AG04449 (cell line): Measurements from ENCODE around the gene FHDC1.

Experiments used
- CTCF ChIA-PET: fragments of 350-600 bp; formaldehyde crosslinking; extraction: SDS; loops from one replicate; lab custom pipeline; 2021; ENCODE audit warnings: antibody characterized with exemption; lab: Yijun Ruan, JAX
- POLR2A ChIA-PET: fragments of 400-600, 350-600 bp; formaldehyde crosslinking; extraction: SDS; loops from one replicate; lab custom pipeline; 2020; ENCODE audit warnings: antibody characterized with exemption, inconsistent platforms; lab: Yijun Ruan, JAX
- DNase-seq: peaks from one replicate; pipeline ENCODE4 v3.0.0-alpha.2; 2010; ENCODE audit warnings: low read depth, low spot score
- H3K4me3 ChIP-seq: 2 replicates; pipeline ENCODE4 v1.5.1; 2011; ENCODE audit warnings: low read depth, mild to moderate bottlenecking, control low read depth, low read length
- TF ChIP-seq, protein P1 (sequence below): IDR thresholded peaks from one replicate; pipeline ENCODE4 v1.5.1; 2011; ENCODE audit warnings: mild to moderate bottlenecking, moderate library complexity, low read length, control low read depth, inconsistent platforms; ENCODE audit not compliant: insufficient read depth; ENCODE audit errors: missing control alignments

Gene FHDC1

DNA sequence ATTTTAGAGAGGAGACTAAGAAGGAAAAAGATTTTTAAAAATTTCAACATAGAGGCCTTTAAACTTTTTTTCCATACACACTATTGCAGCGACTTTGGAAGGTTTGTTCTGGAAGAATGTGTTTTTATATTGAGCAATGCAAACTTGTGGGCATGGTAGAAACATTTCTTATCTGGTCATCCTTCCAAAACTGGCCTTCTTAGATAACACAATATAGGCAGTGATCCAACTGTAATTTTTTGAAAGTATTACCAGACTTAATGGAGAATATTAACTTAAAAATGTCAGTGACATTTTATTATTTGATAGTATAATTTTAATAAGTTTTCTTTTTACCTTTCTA, 25.6 kb downstream of the FHDC1 start:
- DNase-seq: no peak
- no peak overlapping the region for H3K4me3 ChIP-seq
- CTCF ChIA-PET: interaction anchor here (1.0 to 1.8 kb wide), 2 partner anchors 11 to 12 kb away, joined by 3 to 4 read pairs; no protein-coding TSS in a partner anchor
- POLR2A ChIA-PET: no interaction called here
- TF ChIP-seq, protein P1, sequence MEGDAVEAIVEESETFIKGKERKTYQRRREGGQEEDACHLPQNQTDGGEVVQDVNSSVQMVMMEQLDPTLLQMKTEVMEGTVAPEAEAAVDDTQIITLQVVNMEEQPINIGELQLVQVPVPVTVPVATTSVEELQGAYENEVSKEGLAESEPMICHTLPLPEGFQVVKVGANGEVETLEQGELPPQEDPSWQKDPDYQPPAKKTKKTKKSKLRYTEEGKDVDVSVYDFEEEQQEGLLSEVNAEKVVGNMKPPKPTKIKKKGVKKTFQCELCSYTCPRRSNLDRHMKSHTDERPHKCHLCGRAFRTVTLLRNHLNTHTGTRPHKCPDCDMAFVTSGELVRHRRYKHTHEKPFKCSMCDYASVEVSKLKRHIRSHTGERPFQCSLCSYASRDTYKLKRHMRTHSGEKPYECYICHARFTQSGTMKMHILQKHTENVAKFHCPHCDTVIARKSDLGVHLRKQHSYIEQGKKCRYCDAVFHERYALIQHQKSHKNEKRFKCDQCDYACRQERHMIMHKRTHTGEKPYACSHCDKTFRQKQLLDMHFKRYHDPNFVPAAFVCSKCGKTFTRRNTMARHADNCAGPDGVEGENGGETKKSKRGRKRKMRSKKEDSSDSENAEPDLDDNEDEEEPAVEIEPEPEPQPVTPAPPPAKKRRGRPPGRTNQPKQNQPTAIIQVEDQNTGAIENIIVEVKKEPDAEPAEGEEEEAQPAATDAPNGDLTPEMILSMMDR: no peak

DNA sequence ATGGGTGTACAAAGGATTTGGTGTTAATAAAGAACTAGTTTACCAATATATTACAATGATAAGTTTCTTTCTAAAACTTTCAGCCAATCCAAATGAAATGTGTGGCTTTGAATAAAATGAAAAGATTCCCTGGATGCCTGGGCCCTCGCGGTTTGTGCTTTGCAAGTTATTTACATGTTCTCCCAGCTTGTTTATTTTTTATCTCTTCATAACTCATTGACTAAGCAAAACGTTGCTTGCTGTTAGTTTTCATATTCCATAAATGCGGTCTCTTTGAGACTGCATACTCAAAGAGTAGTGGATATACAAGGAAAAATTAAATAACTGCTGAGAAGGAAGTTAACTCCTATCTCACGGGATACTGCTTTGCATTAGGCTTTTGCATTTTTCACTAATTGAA, 26.0 kb downstream of the FHDC1 start:
- ChIA-PET POLR2A (no interaction called here), CTCF (interaction anchor here (1.0 to 2.6 kb wide), 2 partner anchors 11 to 165 kb away, joined by 3 to 6 read pairs; no protein-coding TSS in a partner anchor)
- TF ChIP-seq, protein P1: no peak

DNA sequence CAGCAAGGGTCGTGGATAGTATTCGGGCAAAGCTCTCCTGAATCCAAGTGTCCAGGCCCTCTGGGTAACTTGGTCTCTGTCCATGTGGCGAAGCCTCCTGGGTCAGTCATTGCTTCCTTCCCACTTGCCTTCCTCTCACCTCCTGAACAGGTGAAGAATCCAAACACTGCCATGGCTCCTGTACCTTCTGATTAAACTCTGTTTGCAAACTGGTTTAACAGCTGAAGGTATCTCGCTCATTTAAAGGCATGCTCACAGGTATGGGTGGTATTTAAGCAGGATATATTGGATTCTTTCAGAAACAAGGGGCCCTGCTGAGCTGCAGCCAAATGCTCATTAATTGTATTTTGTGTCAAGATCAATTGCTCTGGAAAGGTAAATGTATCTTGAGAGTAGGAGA, 28.2 kb downstream of the FHDC1 start:
- DNase-seq: no peak
- TF ChIP-seq, protein P1: no peak
- POLR2A ChIA-PET: interaction anchor here (0.5 kb wide), 1 partner anchor 770 kb away, joined by 3 read pairs; no protein-coding TSS in a partner anchor
- CTCF ChIA-PET: interaction anchor here (1.7 to 2.6 kb wide), 2 partner anchors 25 to 163 kb away, joined by 4 to 6 read pairs; no protein-coding TSS in a partner anchor
- no peak overlapping the region for H3K4me3 ChIP-seq

More for the DNA sequence above, 26.0 kb downstream of the FHDC1 start:
- no peak for DNase-seq
- no peak overlapping the region for H3K4me3 ChIP-seq

DNA sequence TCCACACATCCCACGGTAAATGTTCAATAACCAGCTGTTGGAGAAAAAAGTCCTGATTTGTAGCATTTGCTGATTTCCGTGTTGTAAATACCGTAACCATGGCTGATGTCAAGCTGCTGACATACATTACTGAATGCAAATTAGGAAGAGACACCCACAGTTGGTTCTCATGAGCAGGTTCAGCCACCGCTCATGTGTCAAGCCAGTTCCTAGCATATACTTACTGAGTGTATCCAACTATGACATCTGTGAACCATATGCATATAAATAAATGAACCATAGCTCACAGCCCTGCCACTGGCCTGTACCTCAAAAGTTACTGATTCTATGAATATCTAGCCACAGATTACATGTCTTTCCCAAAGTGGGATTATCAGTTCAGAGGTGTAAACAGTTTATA, 29.5 kb downstream of the FHDC1 start:
- no peak for DNase-seq
- no peak overlapping the region for H3K4me3 ChIP-seq
- CTCF ChIA-PET: interaction anchor here (1.0 to 1.7 kb wide), 2 partner anchors 11 to 27 kb away, joined by 4 read pairs; no protein-coding TSS in a partner anchor
- TF ChIP-seq, protein P1: no peak
- POLR2A ChIA-PET: no interaction called here

DNA sequence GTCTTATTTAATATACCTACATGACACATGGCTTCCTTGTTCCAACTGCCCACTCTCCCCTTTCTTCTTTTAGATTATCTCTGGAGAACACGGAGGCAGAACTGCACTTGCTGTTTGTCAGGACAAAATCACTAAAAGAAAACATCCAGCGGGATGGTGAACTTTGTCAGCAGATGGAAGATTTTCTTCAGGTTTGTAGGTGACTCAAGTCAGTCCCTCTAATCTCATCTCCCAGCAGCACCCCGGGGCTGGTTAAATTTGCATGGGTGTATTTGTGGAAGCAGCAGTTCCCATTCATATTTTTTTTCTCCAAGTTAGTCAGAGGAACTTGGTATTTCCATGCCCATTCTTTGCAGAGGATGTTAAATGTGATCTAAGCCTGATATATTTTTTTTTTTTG, 31.8 kb downstream of the FHDC1 start:
- no peak for DNase-seq
- CTCF ChIA-PET: no interaction called here
- no peak overlapping the region for H3K4me3 ChIP-seq
- POLR2A ChIA-PET: no interaction called here
- TF ChIP-seq, protein P1: no peak

DNA sequence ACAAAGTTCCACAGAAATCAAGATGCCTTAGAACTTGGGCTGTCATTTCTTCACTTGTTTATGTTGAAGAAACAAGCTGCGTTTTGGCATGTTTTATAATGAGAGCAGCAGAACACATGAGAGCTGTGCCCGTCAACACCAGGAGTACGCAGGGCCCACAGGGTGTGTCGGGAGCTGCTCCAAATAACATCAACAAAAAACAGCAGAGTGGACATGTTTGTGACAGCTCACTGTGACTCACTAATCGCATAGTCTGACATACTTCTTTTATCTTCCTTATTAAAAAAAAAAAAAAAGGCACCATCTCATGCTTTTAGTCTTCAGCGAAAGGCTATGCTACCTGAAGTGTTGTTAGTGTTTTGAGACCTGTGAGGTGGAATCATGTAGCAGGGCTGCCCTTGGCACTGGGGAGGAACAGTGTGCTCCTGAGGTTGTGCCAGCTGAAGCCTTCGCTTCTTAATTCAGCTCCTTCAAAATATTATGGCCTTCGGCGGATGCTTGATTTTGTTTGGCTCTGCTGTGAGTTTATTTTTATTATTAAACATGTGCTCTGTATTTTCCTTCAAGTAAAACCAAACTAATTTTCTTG, 32.8 kb downstream of the FHDC1 start:
- TF ChIP-seq, protein P1: no peak
- CTCF ChIA-PET: interaction anchor here (0.9 kb wide), 1 partner anchor 11 kb away, joined by 3 read pairs; no protein-coding TSS in a partner anchor
- POLR2A ChIA-PET: no interaction called here
- H3K4me3 ChIP-seq: no peak overlapping the region
- DNase-seq: no peak
